Fibroblast of skin of right biceps (primary cell): Measurements from ENCODE around the gene SLC24A3.

ENCODE experiments used
- DNase-seq: peaks from one replicate; pipeline ENCODE4 v3.0.0-alpha.2; 2013

SLC24A3 gene

GRCh38 chr20:19758501-19759331 lies 546.3 kb downstream of the SLC24A3 start:
- DNase-seq, result peak; percentile 73

- DNase-seq, result no peak
Observed at GRCh38 chr20:19760371-19760721, 547.9 kb downstream of the SLC24A3 start.

- DNase-seq, result peak; percentile 23
Observed at GRCh38 chr20:19761326-19761725, 548.9 kb downstream of the SLC24A3 start.

GRCh38 chr20:19761841-19762240 lies 549.4 kb downstream of the SLC24A3 start:
- DNase-seq, result no peak

- DNase-seq, result no peak
Observed at GRCh38 chr20:19764207-19764606, 551.8 kb downstream of the SLC24A3 start.

- no peak for DNase-seq
Observed at GRCh38 chr20:19765266-19765665, 552.8 kb downstream of the SLC24A3 start.

- DNase-seq, result no peak
Observed at GRCh38 chr20:19765913-19766312, 553.5 kb downstream of the SLC24A3 start.

GRCh38 chr20:19767070-19767469 lies 554.6 kb downstream of the SLC24A3 start:
- no peak for DNase-seq

GRCh38 chr20:19768325-19768842 lies 555.9 kb downstream of the SLC24A3 start:
- DNase-seq, result no peak

GRCh38 chr20:19769507-19769906 lies 557.1 kb downstream of the SLC24A3 start:
- DNase-seq, result no peak

GRCh38 chr20:19770375-19770774 lies 557.9 kb downstream of the SLC24A3 start:
- DNase-seq, result no peak

GRCh38 chr20:19771031-19771430 lies 558.6 kb downstream of the SLC24A3 start:
- DNase-seq, result no peak
